Right lobe of liver (tissue), 6 donors: ENCODE measurements around the gene USH1C. TPM values are rescaled to one million over a fixed set of nuclear protein-coding genes. Genes with fewer than 3 reads are reported as not detected.

ENCODE experiments used
- ATAC-seq, 4 donors: fragments of 200-7000 bp; cut with Tn5 transposase; one replicate each; pipeline ENCODE4 v1.9.1; 2020; ENCODE audit warnings: mild to moderate bottlenecking in 4 of 4, moderate library complexity in 4 of 4
- DNase-seq, 3 donors: peaks; one replicate each; pipeline ENCODE4 v3.0.0-alpha.2; 2020
- H3K27ac ChIP-seq, 3 donors: fragments of 200-600 bp; one replicate each; pipeline ENCODE4 v1.8.0; 2022
- H3K27me3 ChIP-seq, 2 donors: fragments of 200-600 bp; one replicate each; pipeline ENCODE4 v1.8.0; 2022
- H3K36me3 ChIP-seq, 4 donors: fragments of 200-600 bp; sonication (generic) in 1 of 4; one replicate each; pipeline versions ENCODE4 v1.5.1 to v1.8.0; 2017 to 2022; ENCODE audit warnings: control low read depth in 1 of 4
- H3K4me1 ChIP-seq, 4 donors: fragments of 200-600 bp; sonication (generic) in 1 of 4; one replicate each; pipeline versions ENCODE4 v1.5.1 to v1.8.0; 2017 to 2022; ENCODE audit warnings: control low read depth in 1 of 4
- H3K4me3 ChIP-seq, 3 donors: fragments of 200-600 bp; one replicate each; pipeline ENCODE4 v1.8.0; 2022
- H3K9me3 ChIP-seq, 4 donors: fragments of 200-600 bp; sonication (generic) in 1 of 4; one replicate each; pipeline versions ENCODE4 v1.5.1 to v1.8.0; 2017 to 2022; ENCODE audit warnings: control low read depth in 1 of 4
- CTCF ChIP-seq, 4 donors: fragments of 200-600 bp in 3 of 4; fragments of 450-650 bp in 1 of 4; IDR thresholded peaks; one replicate each; pipeline versions ENCODE4 v1.5.1 to v1.8.0; 2016 to 2022; ENCODE audit warnings: antibody characterized with exemption in 4 of 4, mild to moderate bottlenecking in 2 of 4
- POLR2A ChIP-seq: fragments of 450-650 bp; IDR thresholded peaks from one replicate; pipeline ENCODE4 v1.6.1; 2017; ENCODE audit warnings: antibody characterized with exemption, mild to moderate bottlenecking
- WGBS: methylation state at CpG from one replicate; pipeline ENCODE4 v1.1.6; 2018; ENCODE audit warnings: low coverage, low lambda C conversion rate; ENCODE audit not compliant: insufficient coverage; ENCODE audit errors: missing lambda C conversion rate; 5-methylcytosine and 5-hydroxymethylcytosine counted together
- intact Hi-C, 2 donors: fragments of 100-400 bp; cut with DNase I; formaldehyde crosslinking; loops; one replicate each; pipeline versions ENCODE4 v1.11.2 to v1.14.1; 2022
- total RNA-seq, 6 experiments: library from RNA; depleted of rRNA in 2 of 6; stranded (reverse); fragments of >200 nt in 2 of 6; fragmentation: NEBNext Ultra II Directional in 3 of 6; extraction: Animal tissue kit (Norgen Biotek cat#: 25700) in 3 of 6; gene quantifications; one replicate each; pipeline versions ENCODE4 v1.1.0 to v1.2.4, GENCODE V29; 2016 to 2023
- donor health status: DM: no; HTN: yes; CAD: no.
- donor health status: DM: no; HTN: no; CAD: no.
- donor health status: DM: no; HTN: no; CAD: no.
- donor health status: DM: no; HTN: yes; CAD: no.
- donor health status: DM: no; HTN: yes; CAD: no.

The USH1C gene
- total RNA-seq, 6 experiments from 2014 or later: 0.15 to 1.2 (median 0.58) TPM

GRCh38 chr11:17561526-17561925 is 17.3 kb upstream of the USH1C start:
- no peaks in the 10 kb centered on the region for H3K9me3 ChIP-seq
- H3K27me3 ChIP-seq: no peaks in the 10 kb centered on the region
- no peaks in the 10 kb centered on the region for H3K4me1 ChIP-seq
- WGBS: no CpG with 5 or more reads among the region's 9 CpGs
- TF ChIP-seq CTCF (IDR thresholded peaks at IDR 0.05) (no peak), POLR2A (no peak)
- DNase-seq: peak in 1 of 3 donors; percentile 31
- no peak for ATAC-seq
- H3K27ac ChIP-seq: no peak overlapping the region
- H3K4me3 ChIP-seq: no peak overlapping the region
- no peaks in the 10 kb centered on the region for H3K36me3 ChIP-seq
- intact Hi-C loops: no loop called here

- no peaks in the 10 kb centered on the region for H3K27me3 ChIP-seq
- TF ChIP-seq POLR2A (no peak), CTCF (IDR thresholded peaks at IDR 0.05) (no peak)
- no peaks in the 10 kb centered on the region for H3K9me3 ChIP-seq
- H3K27ac ChIP-seq: no peak overlapping the region
- H3K4me1 ChIP-seq: no peaks in the 10 kb centered on the region
- no peaks in the 10 kb centered on the region for H3K36me3 ChIP-seq
- peak in 1 of 3 donors; percentile 16 for DNase-seq
- no peak overlapping the region for H3K4me3 ChIP-seq
- WGBS: 88% methylated on average over 3 of the region's 4 CpGs
- intact Hi-C loops: no loop called here
- no peak for ATAC-seq
Observed at GRCh38 chr11:17561111-17561415, 16.8 kb upstream of the USH1C start.

- peak in 1 of 3 donors; percentile 16 for DNase-seq
- Histone ChIP-seq H3K36me3 (no peaks in the 10 kb centered on the region), H3K9me3 (no peaks in the 10 kb centered on the region), H3K4me3 (no peak overlapping the region), H3K27ac (no peak overlapping the region), H3K27me3 (no peaks in the 10 kb centered on the region), H3K4me1 (no peaks in the 10 kb centered on the region)
- intact Hi-C loops: no loop called here
- 38% methylated on average over 7 of the region's 12 CpGs for WGBS
- TF ChIP-seq CTCF (IDR thresholded peaks at IDR 0.05) (no peak), POLR2A (no peak)
- no peak for ATAC-seq
Observed at GRCh38 chr11:17560281-17561110, 16.3 kb upstream of the USH1C start.

GRCh38 chr11:17559341-17560087 is 15.3 kb upstream of the USH1C start:
- TF ChIP-seq CTCF (IDR thresholded peaks at IDR 0.05) (no peak), POLR2A (no peak)
- 61% methylated on average over 8 of the region's 9 CpGs for WGBS
- DNase-seq (peak in 1 of 3 donors; percentile 28), ATAC-seq (no peak)
- Histone ChIP-seq H3K27me3 (no peaks in the 10 kb centered on the region), H3K36me3 (no peaks in the 10 kb centered on the region), H3K27ac (no peak overlapping the region), H3K4me1 (no peaks in the 10 kb centered on the region), H3K9me3 (no peaks in the 10 kb centered on the region), H3K4me3 (no peak overlapping the region)
- intact Hi-C loops: no loop called here
